HG03521 (cell line): Measurements from ENCODE around the gene BCKDK.
A peak's percentile ranks its signal among the peaks of the same experiment; 100 is the strongest.
"Not testable (repeated sequence)": the region's sequence is repeated elsewhere in the genome, so short reads cannot be mapped to it uniquely, and the experiment has no call there.

ENCODE experiments used
- ATAC-seq: cut with Tn5 transposase; IDR thresholded peaks from one replicate; pipeline ENCODE4 v1.9.1; 2021; ENCODE audit warnings: mild to moderate bottlenecking, moderate library complexity; ENCODE audit not compliant: unreplicated experiment

The BCKDK gene

DNA sequence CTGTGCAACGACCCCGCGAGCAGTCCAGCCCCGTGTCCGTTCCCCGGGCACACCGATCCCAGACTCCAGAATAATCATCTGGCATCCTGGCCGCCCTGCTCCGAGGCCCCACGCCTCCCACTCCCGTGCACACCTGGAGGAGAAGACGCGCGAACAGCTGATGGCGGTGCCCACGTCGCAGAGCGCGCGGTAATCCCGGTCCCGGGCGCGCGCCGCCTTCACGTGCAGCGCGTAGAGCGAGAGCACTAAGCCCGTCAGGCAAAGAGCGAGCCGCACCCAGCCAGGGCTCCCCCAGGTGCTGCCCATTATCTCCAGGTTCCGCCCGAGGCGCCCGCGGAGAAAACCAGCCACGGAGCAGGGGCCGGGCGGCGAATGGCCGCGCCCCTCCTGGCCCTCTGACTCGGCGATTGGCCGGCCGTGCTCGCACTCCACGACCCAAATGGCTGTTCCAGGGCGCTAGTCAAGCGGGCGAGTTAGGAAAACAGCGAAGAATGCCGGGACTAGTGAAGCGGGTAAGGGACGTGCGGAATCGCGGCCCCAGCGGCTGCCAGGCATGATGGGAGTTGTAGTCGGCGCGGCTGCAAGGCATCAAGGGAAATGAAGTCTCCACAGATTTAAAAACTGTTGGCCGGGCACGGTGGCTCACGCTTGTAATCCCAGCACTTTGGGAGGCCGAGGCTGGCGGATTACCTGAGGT is 13.6 kb upstream of the BCKDK start, which contains the start of gene VKORC1:
VKORC1 (minus strand) TSS at position 374 of the 697 bp plus-strand sequence; CDS start at position 306, 68 bp downstream.
- ATAC-seq = peak; percentile 84

DNA sequence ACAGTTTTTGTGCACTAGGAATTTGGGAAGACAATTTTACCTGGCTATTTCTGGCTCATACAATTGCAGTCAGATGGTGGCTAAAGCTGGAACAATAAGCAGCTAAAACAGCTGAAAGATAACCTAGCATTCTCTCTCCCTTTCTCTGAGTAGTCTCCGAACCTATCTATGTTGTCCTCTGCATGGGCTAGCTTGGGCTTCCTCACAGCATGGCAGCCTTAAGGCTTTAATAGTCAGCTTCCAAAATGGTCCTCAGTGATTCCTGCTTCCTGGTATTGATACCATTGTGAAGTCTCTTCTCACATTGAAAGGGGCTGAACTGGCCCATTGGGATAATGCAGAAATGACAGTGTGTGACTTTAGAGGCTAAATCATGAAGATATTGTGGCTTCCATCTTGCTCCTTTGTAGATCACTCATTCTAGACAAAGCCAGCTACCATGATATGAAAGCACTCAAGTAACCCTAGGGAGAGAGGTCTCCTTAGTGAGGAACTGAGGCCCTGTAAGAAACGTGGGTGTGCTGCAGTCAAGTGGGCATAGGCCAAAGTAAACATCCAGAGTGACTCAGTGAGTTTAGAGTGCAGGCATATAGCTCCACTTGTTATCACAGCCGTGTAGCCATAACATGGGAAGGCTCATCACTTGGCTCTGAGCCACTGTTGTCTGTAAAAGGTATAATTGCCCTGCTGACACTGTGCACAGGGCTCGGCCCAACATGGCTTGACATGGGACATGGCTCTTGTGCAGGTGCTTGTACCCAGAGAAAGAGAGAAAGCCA is 8.1 kb upstream of the BCKDK start:
- ATAC-seq = no peak

DNA sequence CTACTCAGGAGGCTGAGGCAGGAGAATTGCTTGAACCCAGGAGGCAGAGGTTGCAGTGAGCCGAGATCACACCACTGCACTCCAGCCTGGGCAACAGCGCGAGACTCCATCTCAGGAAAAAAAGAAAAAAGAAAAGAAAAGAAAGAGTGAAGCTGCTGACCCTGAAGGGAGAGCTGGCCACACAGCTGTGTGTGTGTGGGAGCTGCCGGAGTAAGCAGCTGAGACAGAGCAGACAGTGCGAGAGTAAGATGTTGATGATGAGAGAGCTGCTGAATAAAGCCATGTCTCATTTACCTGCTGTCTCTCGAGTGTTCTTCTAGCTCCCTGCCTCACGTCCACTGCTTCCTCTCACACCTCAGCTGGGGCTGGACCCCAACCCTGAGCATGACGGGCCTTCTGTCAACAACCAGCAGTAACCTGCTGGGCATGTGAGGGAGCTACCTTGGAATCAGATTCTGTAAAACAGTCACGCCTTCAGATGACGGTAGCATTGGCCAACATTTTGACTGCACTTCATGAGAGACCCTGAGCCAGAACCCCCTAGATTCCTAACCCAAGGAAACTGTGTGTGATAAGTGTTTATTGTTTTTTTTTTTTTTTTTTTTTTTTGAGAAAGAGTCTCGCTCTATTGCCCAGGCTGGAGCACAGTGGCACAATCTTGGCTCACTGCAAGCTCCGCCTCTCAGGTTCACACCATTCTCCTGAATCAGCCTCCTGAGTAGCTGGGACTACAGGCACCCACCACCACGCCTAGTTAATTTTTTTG is 7.1 kb upstream of the BCKDK start:
- ATAC-seq = not testable (repeated sequence)

DNA sequence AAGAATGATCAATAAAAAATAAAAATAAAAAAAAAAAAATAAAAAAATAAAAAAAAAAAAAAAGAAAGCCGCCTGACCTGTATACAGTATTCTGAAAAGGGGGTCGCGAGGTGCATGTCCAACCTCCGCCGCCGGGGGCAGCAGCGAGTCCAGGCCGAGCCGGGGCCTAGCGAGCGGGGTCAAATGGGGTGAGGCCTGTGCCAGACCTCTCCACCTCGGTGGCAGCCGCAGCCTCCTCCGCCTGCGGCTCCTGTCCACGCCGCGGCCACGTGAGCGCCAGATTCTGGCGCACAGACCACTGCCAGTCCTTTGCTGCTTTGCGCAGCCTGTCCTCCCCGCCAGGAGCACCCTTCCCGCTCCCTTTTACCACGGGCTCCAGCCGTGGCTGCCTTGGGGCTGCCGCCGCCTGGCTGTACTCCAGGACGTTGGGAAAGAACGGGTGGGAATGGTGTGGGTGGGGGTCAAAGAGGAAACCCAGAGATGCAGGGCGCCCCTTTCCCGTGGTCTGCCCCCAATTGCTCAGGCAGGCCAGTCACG is 2.4 kb upstream of the BCKDK start:
- no peak for ATAC-seq

DNA sequence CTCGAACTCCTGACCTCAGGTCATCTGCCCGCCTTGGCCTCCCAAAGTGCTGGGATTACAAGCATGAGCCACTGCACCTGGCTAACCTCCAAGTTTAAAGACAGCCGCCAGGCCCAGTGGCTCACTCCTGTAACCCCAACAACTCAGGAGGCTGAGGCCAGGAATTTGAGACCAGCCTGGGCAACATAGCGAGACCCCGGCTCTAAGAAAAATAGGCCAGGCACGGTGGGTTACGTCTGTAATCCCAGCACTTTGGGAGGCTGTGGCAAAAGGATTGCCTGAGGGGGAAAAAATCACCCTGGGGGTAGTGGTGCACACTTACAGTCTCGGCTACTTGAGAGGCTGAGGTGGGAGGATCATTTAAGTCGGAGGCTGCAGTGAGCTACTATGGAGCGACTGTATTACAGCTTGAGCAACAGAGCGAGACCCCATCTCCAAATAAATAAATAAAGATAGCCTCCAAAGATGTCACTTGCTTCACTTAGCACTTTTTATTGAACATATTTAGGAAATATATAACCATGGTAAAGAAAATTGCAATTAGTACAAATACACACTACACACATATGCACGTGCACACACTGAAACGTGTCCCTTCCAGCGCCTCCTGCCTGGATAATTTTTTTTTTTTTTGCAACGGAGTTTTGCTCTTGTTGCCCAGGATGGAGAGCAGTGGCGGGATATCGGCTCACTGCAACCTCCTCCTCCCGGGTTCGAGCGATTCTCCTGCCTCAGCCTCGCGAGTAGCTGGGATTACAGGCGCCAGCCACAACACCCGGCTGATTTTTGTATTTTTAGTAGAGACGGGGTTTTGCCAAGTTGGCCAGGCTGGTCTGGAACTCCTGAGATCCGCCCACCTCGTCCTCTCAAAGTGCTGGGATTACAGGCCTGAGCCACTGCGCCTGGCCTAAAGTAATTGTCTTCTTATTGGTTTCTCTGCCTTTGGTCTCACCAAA is 1.4 kb upstream of the BCKDK start:
- ATAC-seq = no peak

DNA sequence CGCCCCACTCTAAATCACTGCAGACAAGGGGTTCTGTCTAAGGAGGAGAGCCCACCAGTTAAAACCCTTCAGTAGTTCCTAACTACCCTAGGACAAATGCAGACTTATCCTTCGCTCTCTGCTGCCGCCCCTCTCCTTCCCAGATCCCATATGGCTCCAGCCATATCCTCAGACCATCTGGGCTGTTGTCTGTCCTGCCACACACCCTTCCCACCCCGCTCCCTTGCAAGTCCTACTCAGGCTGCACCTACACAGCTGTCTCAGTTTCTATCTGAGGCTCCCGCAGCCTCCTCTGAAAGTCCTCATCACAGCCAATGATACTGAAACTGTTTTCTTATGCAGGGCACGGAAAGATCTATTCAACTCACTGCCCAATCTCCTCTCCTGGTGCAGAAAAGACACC is 720 bp upstream of the BCKDK start:
- peak; percentile 39 for ATAC-seq

DNA sequence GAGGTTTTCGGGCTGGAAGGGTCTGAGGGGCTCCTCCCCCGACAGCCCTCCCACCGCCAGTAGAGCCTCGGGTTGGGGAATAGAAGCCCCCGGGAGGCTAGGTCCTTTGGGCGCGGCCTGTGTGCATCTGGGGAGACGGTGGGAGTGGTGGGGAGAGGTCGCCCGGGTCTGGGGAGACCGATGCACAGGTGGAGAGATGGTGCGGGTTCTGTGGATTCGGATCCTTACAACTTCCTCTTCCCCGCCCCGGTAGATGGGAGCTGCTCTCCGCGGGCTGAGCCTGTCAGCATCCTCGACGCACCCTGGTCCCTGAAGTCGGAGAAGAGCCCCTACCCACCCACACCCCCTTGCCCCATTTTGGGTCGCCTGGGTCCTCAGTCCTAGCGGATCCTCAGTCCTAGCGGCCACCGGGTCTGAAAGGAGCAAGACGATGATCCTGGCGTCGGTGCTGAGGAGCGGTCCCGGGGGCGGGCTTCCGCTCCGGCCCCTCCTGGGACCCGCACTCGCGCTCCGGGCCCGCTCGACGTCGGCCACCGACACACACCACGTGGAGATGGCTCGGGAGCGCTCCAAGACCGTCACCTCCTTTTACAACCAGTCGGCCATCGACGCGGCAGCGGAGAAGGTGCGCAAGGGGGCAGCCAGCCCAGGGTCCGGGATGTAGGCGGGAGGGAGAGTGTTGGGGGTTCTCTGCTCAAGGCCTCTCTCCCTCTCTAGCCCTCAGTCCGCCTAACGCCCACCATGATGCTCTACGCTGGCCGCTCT is 790 bp downstream of the BCKDK start:
- no peak for ATAC-seq

DNA sequence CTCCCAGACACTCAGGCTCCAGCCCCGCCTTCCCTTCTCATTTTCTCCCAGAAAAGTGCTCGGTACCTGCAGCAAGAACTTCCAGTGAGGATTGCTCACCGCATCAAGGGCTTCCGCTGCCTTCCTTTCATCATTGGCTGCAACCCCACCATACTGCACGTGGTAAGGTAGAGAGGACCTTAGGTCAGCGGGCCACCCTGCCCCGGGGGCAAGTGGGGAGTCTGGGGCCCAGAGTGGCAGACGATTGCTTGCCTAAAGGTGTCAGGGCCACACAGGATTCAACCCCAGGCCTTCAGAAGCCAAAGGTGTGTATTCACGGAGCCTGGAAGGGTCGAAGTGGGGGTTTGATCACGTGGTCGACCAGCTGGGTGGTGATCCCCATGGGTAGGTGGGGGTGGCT is 1.4 kb downstream of the BCKDK start:
- ATAC-seq = no peak

DNA sequence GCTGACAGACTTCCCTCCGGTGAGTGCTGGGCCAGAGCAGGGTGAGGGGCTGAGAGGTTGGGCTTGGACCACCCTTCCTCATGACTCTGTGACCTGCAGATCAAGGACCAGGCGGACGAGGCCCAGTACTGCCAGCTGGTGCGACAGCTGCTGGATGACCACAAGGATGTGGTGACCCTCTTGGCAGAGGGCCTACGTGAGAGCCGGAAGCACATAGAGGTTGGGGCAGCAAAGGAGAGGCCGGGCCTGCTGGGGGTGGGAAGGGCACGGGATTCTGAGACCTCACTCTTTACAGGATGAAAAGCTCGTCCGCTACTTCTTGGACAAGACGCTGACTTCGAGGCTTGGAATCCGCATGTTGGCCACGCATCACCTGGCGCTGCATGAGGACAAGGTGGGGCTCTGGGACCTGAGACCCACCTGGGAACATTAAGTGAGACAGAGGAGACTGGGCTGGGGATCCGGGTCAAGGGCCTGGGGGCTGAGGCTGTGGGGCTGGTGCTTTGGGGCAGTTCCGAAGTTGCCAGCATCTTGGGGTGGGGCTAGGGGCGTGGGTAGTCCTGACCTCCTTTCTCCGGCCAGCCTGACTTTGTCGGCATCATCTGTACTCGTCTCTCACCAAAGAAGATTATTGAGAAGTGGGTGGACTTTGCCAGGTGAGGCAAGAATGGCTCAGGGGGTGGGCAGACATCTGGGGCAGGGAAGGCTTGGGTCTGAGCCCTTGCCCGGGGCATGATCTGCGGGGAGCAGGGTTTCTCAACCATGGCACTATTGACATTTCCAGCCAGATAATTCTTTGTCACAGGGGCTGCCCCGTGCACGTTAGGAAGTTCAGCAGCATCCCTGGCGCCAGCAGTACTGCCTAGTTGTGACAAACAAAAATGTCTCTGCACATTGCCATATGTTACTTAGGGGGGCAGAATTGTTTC is 2.2 kb downstream of the BCKDK start:
- ATAC-seq = no peak

DNA sequence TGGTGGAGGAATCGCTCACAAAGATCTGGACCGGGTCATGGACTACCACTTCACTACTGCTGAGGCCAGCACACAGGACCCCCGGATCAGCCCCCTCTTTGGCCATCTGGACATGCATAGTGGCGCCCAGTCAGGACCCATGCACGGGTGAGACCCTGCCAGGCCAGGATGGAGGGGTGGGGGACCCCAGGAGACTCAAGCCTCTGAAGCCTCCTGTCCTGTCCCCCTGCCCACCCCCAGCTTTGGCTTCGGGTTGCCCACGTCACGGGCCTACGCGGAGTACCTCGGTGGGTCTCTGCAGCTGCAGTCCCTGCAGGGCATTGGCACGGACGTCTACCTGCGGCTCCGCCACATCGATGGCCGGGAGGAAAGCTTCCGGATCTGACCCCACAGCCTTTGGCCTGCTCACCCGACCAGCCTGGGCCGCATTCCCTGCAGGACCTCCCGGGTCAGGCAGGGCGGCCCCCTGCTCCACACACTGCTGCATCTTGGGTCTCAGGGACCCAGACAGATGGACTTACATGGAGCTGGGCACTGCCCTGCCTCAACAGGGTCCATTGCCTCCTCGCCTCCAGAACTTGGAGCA is 3.8 kb downstream of the BCKDK start:
- ATAC-seq = no peak

DNA sequence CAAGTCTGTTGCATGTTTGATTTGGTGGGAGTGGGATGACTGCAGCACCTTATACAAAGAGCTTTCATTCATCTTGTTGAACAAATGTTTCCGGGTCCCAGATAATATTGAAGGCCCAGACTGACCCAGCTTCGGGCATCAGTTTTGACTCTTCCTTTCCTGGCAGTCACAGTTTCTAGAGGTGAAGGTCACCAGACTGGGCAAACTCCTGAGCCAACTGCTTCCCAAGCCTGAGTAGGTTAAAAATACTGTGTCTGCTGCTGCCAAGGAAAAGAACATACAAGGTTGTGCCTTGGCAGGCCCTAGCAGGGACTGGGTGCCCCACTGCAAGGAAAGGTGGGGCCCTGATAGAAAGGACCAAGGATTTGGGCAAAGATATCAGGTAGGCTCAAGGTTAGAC is 4.5 kb downstream of the BCKDK start:
- ATAC-seq = no peak

DNA sequence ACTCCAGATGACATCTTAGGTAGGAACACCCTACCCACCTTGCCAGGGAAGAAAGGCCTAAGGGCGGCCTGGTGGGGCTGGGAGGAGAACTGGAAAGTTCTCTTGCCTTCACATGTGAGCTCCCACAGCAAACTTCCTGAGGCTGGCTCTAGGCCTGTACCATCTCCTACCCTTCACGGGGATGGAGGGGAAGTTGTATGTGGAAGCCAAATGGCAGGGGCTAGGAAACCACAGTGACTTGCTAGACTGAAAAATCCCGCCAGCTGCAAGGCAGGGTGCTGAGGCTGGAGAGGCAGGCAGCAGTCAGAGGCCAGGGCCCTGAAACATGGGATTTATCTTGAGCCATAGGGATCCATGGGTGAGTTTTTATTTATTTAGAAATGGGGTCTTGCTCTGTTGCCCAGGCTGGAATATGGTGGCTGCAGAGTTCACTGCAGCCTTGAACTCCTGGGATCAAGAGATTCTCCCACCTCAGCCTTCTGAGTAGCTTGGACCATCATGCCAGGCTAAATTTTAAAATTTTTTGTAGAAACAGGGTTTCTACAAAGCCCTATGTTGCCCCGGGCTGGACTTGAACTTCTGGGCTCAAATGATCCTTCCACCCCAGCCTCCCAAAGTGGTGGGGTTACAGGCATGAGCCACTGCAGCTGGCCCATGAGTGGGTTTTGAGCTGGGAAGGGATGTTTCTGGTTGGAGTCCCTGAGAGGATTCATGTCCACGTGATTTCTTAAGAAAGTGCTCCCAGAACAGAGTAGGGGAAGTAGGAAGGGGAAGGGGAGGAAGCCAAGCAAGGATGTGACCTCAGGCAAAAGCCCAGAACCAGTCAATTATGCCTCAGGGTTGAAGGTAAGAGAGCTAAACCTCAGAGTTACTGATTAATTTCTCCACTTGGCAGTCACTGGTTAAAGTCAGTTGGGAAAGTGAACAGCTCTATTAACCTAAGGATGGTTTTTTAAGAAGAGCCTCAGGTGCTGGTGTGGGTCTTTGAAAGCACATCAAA is 5.2 kb downstream of the BCKDK start:
- no peak for ATAC-seq

DNA sequence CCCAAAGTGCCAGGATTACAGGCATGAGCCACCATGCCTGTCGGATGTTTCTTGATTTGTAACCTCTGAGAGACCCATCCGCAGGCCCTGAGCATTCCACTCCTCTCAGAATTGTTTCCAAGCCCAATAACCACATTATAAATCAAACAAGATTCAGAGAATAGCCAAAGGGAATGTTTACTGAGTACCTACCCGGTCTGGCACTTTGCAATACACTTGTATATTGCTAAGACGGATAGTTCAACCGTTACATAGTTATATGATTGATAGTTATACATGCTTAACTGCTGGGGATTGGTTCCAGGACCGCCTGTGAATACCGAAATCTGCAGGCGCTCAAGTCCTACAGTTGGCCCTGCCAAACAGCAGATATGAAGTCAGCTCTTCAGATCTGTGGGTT is 6.3 kb downstream of the BCKDK start:
- no peak for ATAC-seq

DNA sequence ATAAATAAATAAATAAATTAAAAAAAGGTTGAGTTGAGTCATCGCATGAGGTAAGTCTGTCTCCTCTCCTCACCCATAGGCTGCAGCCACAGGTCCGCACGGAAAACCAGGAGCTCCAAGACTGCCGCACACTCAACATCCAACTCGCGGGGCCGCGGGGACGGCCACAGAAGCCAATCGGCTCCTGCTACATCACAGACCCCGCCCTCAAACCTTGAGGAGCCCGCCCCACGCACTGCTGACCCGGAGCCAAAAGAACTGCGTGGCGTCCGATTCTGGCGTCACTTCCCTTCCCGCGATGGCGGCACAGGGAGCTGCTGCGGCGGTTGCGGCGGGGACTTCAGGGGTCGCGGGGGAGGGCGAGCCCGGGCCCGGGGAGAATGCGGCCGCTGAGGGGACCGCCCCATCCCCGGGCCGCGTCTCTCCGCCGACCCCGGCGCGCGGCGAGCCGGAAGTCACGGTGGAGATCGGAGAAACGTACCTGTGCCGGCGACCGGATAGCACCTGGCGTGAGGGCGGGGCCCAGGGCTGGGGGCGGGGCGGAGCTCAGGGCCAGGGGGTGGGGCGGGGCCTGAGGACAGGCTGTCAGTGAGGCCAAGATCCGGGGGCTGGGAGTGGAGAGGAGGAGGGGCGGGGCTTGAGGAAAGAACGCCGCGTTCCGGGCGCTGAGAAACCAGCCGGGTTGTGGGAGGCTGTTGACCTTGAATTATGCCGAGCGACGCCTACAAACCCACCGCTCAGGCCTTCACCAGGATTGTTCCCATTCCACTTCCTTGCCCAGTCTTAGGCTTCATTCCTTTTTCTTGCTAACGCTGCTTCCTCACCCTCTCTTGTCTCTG is 9.4 kb downstream of the BCKDK start, which contains the start of gene KAT8:
KAT8 (plus strand) TSS at position 281 of the 839 bp plus-strand sequence; CDS start at position 299, 18 bp downstream.
- ATAC-seq = peak; percentile 89

DNA sequence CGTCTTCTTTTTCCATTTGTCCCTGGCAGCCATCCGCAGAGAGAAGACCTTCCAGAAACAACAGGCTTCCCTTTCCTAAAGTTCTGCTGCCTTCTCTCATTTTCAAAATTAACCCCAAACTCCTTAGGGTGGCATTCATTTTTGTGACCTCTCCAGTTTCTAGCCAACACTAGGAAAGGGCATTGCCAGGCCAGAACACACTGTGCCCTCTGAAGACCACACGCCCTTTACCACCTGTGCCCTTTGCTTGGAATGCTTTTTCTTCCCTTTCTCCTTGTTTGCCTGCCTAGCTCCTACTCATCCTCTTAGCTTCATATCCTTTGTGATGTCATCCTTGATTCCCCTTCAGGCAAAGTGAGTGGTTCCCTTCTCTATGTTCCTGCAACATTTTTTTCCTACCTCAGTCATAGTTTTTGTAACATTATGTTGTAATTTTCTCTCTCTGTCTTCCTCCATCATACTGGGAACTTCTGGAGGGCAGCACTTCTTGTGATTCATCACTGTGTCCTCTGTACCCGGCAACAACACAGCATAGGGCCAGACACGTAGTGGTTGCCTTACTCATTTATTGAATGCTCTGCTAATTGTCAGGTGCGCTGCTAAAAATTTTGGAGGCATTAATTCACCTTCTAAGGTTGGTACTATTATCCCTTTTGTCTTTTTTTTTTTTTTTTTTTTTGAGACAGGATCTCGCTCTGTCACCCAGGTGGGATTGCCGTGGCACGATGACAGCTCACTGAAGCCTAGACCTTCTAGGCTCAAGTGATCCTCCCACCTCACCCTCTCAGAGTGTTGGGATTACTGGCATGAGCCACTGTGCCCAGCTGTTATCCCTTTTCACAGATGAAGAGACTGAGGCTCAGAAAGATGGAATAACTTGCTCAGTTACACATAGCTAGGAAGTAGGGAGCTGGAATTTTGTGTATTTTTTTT is 10.3 kb downstream of the BCKDK start:
- ATAC-seq = no peak
